Subcutaneous adipose tissue (tissue), 4 donors: ENCODE results near the gene LRRC8A. TPM values are rescaled to one million over a fixed set of nuclear protein-coding genes. Genes with fewer than 3 reads are reported as not detected.

ENCODE experiments used
- CTCF ChIP-seq: fragments of 450-650 bp; IDR thresholded peaks from one replicate; pipeline ENCODE4 v1.5.1; 2016; ENCODE audit warnings: low read depth, mild to moderate bottlenecking, control low read depth, antibody characterized with exemption, moderate library complexity
- total RNA-seq, 4 donors: library from RNA; depleted of rRNA; stranded (reverse); fragments of >200 nt; gene quantifications; one replicate each; pipeline ENCODE4 v1.1.0, GENCODE V29; 2016

LRRC8A gene
- total RNA-seq, 4 donors from 2014 or later: 17.2 to 78.6 (median 24.4) TPM

- TF ChIP-seq CTCF: no peak
Observed at GRCh38 chr9:128911529-128912035, 29.6 kb downstream of the LRRC8A start.

- TF ChIP-seq CTCF: no peak
Observed at GRCh38 chr9:128912270-128912853, 30.4 kb downstream of the LRRC8A start.

- TF ChIP-seq CTCF: no peak
Observed at GRCh38 chr9:128913048-128913900, 31.3 kb downstream of the LRRC8A start.

- no peak for TF ChIP-seq CTCF
Observed at GRCh38 chr9:128913995-128914772, 32.3 kb downstream of the LRRC8A start.

- no peak for TF ChIP-seq CTCF
Observed at GRCh38 chr9:128916204-128916603, 34.3 kb downstream of the LRRC8A start.

GRCh38 chr9:128916745-128917144 lies 34.8 kb downstream of the LRRC8A start:
- no peak for TF ChIP-seq CTCF
